Eye (tissue), 1 donor: Measurements from ENCODE around the gene AKAP12.

Source experiments
- DNase-seq: peaks from one replicate; pipeline ENCODE4 v3.0.0-alpha.2; 2015

Gene AKAP12, protein sequence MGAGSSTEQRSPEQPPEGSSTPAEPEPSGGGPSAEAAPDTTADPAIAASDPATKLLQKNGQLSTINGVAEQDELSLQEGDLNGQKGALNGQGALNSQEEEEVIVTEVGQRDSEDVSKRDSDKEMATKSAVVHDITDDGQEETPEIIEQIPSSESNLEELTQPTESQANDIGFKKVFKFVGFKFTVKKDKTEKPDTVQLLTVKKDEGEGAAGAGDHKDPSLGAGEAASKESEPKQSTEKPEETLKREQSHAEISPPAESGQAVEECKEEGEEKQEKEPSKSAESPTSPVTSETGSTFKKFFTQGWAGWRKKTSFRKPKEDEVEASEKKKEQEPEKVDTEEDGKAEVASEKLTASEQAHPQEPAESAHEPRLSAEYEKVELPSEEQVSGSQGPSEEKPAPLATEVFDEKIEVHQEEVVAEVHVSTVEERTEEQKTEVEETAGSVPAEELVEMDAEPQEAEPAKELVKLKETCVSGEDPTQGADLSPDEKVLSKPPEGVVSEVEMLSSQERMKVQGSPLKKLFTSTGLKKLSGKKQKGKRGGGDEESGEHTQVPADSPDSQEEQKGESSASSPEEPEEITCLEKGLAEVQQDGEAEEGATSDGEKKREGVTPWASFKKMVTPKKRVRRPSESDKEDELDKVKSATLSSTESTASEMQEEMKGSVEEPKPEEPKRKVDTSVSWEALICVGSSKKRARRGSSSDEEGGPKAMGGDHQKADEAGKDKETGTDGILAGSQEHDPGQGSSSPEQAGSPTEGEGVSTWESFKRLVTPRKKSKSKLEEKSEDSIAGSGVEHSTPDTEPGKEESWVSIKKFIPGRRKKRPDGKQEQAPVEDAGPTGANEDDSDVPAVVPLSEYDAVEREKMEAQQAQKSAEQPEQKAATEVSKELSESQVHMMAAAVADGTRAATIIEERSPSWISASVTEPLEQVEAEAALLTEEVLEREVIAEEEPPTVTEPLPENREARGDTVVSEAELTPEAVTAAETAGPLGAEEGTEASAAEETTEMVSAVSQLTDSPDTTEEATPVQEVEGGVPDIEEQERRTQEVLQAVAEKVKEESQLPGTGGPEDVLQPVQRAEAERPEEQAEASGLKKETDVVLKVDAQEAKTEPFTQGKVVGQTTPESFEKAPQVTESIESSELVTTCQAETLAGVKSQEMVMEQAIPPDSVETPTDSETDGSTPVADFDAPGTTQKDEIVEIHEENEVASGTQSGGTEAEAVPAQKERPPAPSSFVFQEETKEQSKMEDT (N-terminal part only)

DNA sequence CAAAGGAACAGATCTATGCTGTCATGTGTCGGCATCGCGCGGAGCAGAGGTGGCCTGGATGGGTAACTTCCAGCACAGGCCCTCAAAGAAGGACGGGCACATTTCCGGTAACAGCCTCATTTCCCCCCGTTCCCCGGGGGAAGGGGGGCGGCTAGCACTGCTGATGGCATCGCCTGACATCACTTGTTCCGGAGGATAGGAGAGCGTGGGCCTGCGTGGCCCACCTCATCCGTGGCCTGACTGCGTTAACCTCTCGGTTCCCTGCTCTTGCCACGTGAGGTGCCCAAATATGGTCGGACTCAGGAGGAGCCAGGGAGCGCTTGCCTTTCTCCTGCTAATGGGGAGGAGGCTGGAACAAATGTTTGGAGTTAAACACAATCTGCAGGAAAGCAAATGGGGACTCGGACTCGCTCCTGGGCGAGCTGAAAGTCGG lies at the start of gene AKAP12:
Gene AKAP12, plus strand, starts transcription at position 365 of the 433 bp plus-strand sequence. CDS start 596 bp downstream, outside the sequence.
- peak; percentile 89 for DNase-seq

DNA sequence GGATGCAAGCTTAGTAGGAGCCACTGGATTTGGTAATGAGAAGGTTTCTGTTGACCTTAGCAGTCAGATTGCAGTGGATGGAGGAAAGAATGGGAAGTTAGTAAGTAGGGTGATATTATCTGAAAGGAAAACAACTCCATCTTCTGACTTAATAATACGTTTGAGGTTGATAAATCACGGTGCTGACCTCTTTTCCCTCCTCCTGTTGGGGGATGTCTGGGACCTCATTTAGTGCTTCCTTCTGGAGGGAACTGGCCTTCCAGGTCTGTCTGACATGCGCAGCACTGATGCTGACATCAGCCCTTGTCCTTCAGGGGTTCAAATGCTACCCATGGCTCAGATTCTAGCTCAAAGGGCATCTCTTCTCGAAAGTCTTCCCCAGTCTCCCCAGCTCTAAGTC lies 48.2 kb upstream of the AKAP12 start:
- no peak for DNase-seq

DNA sequence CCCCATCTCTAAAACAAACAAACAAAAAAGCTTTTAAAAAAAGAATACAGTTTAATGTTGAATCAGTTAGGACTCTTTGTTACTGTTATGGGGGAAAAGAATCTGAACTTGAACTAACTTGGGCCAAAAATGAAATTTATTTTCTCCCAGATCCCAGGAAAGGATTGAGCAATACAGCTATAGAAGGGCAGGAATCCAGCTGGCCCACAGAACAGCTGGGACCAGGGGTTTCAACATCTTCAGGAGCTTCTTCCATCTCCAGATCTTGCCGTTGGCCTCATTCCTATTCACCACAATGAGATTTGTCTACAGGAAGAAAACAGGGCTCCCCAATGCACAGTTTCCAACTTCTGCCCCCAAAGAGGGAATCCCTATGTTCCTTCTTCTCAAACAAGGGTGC lies 43.2 kb upstream of the AKAP12 start:
- DNase-seq, result no peak

DNA sequence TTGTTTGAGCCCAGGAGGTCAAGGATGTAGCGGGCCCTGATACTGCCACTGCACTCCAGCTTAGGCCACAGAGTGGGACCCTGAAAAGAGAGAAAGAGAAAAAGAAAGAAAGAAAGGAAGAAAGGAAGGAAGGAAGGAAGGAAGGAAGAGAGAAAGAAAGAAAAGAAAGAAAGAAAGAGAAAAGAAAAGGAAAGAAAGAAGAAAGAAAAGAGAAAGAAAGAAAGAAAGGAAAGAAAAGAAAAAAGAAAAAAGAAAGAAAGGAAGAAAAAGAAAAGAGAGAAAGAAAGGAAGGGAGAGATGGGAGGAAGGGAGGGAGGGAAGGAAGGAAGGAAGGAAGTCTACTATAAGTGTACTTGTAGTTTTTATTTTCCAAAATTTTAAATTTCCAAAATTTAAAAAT lies 42.2 kb upstream of the AKAP12 start:
- no peak for DNase-seq

DNA sequence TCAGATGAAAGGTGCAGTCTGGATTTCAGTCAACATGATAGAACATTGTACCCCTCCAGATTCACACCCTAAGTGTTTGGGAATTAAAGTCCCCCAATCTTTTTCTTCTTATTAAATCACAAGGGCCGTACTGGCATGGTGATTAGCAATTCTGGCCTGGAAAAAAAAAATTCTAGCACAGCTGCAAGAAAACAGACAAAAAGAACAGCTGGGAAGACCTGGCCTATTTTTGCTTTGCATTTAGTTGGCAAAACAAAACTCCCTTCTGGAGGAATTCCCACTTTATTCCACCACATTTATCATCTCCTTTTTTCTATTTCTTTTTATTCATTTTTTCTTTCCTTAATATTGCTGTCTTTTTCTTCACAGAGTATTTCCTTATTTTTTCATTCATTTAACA lies 39.8 kb upstream of the AKAP12 start:
- no peak for DNase-seq

DNA sequence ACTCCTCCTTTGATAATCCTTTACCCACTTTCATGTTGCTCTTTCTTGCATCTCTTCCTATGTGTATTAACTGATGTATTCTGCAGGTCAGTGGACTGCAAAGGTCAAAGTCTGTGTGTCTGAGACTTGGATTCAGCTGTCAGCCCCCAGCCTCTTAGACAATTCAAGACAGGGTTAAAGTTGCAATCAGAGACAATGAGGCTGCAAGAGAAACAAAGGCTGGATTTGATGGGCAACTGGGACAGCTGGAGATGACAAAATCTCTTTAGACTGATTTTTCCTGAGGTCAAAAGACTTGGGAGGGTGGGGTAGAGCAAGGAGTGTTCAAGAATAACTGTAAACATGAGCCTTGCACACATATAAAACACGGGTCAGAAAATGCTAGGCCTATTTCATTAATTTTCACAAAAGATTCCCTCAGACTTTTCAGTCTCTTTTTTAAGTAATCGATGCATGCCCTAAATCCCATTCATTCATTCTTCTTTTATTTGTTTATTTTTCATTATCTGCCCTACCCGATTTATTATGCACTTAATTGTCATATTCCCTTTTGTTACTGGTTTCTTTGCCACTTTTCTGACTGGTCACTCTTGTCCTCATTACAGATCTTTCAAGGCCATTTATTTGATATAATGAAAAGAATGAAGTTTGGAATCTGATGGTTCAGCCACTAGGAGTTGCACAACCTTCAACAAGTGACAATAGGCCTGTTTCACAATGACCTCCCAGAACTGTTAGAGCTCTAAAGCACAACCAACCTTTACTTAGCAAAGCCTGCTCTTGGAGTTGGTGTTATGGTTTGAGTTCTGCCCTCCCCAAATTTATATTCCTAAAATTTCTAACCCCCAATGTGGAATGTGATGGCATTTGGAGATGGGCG lies 33.8 kb upstream of the AKAP12 start:
- DNase-seq, result peak; percentile 79

DNA sequence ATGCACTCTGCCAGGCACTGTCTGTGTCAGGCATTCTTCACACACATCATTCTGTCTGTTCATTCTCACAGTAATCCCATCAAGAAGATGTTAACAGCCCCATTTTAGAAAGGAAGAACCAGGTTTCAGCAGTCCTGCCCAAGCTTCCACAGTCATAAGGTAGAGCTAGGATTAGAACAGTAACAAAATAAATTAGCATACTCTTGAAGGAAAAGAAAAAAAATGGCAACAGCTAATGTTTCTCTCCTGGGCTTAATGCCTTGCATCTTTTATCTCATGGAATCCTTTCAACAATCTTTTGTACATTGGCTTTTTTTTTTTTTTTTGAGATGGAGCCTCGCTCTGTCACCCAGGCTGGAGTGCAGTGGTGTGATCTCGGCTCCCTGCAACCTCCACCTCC lies 32.1 kb upstream of the AKAP12 start:
- DNase-seq, result no peak

DNA sequence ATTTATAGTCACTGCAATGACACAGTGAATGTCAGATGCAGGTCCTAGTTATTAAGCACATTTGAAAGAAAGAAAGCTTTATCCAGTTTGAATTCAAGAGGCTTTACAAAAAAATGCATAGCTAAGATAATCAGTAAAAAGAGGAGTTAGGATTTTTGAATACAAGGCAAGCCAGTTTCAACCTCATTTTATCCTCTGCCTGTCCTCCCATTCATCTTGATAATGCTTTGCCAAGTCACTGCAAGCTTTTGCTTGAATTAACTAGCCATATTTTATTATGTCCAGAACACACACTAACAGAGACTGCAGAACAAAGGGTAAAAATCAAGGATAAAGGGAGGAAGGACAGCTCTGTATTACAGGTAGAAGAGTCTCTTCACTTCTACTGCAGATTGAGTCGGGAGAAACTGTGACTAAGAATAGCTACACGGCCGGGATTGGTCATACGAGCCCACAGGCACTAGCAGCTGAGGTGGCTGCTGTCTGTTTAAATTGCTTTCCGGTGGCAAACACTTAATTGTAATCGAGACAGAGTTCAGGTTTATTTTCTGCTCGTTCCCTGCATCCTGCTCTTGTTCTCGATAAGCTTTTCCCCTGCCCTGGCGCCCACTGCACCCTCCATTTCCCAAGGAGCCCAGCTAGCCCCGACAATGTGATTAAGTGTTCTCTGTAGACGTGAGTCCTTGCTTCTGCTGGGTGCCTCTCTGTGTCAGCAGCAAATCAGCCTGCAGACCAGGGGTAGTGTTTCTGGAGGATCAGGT lies 30.5 kb upstream of the AKAP12 start:
- peak; percentile 45 for DNase-seq

DNA sequence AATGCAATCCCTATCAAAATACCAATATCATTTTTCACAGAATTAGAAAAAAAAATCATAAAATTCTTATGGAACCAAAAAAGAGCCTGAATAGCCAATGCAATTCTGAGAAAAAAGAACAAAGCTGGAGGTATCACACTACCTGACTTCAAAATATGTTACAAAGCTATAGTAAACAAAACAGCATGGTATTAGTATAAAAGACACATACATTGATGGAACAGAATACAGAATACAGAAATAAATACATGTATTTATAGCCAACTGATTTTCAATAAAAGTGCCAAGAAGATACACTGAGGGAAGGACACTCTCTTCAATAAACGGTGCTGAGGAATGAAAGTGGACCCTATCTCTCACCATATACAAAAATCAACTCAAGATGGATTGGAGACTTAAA lies 28.7 kb upstream of the AKAP12 start:
- DNase-seq, result no peak

DNA sequence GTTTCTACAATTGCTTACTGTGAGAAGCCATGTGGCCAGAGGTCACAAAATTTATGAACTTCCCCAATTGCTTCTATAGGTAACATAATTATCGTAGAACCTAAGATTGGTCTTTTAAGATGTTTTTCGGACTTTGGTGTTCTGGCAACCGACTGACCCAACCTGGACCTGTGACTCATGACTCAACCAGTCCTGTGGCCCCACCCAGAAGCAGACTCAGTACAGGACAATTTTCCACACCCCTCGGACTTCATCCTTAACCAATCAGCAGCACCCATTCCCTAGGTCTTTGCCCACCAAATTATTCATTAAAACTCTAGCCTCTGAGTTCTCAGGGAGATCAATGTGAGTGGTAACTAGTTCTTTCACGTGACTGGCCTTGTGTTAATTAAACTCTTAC lies 26.4 kb upstream of the AKAP12 start:
- no peak for DNase-seq

DNA sequence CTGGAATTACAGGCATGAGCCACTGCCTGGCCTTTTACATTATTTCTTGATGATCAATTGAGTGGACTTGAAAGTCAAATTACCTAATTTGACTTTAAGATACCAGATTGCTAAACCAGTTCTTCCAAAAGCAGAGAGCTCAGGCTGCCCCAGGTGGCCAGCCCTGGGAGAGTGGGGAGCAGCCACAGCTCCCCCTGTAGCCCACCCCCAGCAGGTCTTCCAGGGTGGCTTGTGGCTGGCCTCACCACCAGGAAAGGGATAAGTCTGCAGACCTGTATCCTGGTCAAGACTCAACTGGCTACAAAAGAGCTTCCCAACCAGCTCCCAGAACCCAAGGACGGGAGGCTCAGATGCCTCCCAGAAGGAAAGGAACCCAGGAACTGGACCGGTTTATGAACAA lies 23.8 kb upstream of the AKAP12 start:
- no peak for DNase-seq

DNA sequence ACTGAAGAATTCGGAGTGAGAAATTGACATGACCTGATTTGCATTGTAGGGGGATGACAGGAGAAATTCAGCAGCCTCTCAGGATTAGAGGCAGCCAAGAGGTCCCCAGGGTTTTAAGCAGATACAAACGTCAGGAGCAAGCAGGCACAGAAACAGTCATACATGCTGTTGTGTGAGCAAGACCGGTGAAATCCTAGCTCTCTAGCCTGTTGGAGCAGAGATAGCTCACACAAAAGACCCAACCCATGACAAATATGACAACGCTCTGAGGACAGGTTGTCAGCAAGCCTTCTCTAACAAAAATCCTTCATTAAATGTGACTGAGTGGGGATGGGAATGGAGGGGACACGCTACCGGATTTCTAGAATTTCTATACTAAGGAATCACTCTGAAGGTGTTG lies 23.0 kb upstream of the AKAP12 start:
- no peak for DNase-seq

DNA sequence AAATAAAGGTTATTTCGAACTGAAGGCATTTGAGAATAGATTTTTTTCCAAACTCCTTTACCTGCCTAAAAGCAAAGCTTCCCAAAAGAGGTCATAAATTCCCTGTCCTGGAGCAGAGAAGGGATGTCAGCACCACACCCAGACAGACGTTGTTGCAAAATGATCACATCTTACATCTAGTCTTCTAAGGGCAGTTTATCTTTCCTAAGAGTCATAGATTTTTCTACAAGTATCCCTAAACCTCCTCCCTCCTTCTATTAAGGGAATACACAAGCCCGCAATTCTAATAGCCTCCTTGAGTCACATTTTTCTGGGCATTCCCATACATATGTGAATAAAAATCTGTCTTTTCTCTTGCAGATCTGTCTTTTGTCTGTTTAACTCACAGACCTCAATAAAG lies 20.6 kb upstream of the AKAP12 start:
- no peak for DNase-seq

DNA sequence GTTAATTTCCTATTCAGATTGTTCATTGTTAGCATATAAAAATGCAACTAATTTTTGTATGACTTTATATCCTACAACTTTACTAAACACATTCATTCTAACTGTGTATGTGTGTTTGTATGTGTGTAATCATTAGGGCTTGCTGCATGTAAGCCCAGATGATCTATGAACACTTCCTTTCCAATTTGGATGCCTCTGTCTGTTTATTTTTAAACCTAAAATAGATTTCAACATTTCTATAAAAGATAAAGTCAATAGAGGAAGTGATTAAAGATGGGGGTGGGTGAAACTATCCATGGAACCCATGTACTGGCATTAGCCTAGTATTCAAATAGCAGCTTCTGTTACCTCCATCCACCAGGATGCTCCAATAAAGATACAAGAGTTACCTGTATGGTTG lies 15.7 kb upstream of the AKAP12 start:
- DNase-seq, result no peak

DNA sequence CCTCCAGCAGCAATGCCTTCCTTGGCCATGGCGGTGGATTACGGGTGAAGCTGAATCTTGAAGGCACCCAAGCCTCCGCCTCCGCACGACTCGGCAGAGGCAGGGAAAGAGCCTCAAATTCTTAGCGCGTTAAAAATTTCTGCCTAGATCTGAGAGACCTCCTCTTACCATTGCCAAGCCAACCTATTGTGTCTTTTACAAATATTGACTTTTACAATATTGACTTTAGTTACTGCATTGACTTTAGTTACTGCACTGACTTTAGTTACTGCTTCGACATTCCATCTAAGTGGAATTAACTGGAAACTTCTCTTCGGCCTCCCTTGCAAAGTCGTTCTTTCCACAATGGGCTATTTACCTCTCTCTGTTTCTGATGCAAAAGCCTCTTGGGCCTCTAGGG lies 13.8 kb upstream of the AKAP12 start:
- no peak for DNase-seq

DNA sequence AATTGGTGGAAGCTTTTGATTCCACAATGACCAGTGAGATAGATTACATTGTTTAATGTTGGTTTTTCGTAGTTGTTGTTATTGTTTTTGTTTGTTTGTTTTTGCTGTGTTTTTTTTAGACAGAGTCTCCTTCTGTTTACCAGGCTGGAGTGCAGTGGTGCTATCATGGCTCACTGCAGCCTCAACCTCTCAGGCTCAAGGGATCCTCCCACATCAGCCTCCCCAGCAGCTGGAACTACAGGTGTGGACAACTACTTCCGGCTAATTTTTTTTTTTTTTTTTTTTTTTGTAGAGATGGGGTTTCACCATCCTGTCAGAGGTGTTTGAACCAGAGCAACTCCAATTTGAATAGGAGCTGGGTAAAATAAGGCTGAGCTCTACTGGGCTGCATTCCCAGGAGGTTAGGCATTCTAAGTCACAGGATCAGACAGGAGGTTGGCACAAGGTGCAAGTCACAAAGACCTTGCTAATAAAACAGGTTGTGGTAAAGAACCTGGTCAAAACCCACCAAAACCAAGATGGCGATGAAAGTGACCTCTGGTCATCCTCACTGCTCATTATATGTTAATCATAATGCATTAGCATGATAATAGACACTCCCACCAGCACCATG lies 10.9 kb upstream of the AKAP12 start:
- no peak for DNase-seq

DNA sequence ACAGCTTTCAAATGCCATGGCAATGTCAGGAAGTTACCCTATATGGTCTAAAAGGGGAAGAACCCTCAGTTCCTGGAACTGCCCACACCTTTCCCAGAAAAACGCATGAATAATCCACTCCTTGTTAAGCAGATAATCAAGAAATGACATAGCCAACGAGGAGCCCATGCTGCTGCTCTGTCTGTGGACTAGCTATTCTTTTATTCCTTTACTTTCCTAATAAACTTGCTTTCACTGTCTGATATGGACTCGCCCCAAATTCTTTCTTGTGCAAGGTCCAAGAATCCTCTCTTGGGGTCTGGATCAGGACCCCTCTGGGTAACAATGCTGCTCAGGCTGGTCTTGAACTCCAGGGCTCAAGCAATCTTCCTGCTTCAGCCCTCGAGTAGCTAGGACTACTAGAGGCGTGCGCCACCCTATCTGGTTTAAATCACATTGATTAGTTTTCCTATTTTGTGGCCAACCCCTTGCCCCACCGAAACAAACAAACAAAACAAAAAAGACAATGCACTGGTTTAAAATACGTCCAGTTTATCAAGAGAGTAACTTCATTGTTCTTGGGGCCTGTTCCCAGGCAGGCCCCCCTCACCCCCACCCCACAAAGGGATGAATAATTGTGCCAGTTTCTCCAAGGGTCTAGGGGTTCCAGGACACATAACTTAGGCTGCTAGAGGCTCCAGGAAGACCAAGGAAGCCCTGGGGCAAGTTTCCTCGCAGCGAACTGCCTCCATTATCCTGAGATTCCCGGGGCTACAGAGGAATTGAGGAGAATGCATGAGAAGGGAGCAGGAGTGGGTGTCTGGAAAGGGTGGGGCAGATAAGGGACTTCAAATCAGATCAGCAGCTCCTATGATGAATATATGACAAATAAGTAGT lies 10.1 kb upstream of the AKAP12 start:
- DNase-seq, result no peak

DNA sequence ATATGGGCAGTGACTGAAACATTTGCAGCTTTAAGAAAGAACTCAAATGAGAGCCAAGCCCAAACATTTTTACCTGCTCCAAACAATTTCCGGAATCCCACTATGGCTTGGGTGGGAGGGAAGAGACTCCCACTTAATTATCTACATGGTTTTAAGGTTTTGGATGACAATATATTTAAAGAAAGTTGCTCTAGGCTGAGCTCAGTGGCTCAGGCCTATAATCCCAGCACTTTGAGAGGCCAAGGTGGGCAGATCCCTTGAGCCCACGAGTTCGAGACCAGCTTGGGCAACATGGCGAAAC lies 9.5 kb upstream of the AKAP12 start:
- DNase-seq, result no peak

DNA sequence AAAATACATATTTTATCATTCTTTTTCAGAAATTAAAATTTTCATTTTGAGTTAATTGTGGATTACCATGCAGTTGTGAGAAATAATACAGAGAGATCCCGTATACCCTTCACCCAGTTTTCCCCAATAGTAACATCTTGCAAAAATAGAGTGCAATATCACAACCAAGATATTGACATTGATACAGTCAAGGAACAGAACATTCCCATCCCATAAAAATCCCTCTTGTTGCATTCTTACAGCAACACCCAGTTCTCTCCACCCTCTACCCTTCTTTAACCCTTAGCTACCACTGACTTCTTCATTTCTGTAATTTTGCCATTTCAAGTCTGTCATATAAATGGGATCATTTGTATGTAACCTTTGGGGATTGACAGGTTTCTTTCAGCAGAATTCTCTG lies 6.9 kb upstream of the AKAP12 start:
- DNase-seq, result no peak

DNA sequence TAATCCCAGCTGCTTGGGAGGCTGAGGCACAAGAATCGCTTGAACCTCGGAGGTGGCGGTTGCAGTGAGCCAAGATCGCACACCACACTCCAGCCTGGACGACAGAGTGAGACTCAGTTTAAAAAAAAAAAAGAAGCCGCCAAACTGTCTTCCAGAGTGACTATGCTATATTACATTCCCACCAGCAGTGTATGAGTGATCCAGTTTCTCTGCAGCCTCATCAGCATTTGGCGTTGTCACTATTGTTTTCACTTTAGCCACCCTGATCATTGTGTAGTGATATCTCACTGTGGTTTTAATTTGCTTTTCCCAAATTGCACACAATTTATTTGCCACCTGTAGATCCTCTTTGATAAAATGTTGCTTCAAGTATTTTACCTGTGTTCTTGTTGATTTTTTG lies 6.0 kb upstream of the AKAP12 start:
- no peak for DNase-seq
